ENCODE results near the gene CKM. TPM values are rescaled to one million over a fixed set of nuclear protein-coding genes. Genes with fewer than 3 reads are reported as not detected.

CKM gene
- polyA plus RNA-seq, 2 of the 4 experiments (the other 2 are of a cell fraction): not detected

DNA sequence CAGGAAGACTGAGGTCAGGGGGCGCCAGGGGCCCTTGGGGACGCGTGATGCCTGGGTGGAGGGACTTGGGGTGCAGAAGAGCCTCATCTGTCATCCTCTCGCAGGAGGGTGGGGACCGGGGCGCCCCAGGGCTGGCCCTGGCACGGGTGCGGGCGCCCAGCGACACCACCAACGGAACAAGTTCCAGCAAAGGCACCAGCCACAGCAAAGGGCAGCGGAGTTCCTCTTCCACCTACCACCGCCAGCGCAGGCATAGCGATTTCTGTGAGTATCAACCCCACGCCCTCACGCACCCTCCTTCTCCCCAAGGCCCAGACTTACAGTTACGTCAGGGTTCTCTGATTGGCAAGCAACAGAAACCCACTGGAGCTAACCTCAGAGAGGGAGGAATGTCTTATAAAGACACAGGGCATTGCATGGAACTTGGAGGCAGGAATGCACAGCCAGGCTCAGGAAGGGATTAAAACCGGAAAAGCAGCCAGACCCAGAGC, 42.2 kb downstream of the CKM start:
- POLR2A ChIA-PET: interaction anchor here (0.7 kb wide), 1 partner anchor 411 kb away, joined by 3 read pairs; the partner anchor contains the start of gene SNRPD2
- ATAC-seq: no peak
- H3K27ac ChIP-seq: no peak overlapping the region
- CTCF ChIA-PET: interaction anchor here (0.8 kb wide), 1 partner anchor 58 kb away, joined by 3 read pairs; no protein-coding TSS in a partner anchor
- no peak overlapping the region for H3K4me2 ChIP-seq
- H3K4me3 ChIP-seq: no peak overlapping the region
- no peak for FAIRE-seq
- WGBS (ENCODE audit: missing lambda C conversion rate): 89% methylated on average over 19 of the region's 19 CpGs
- no peaks in the 10 kb centered on the region for H3K4me1 ChIP-seq
- no peak for DNase-seq (ENCODE audit: low read depth in 1 of 2, low spot score in 1 of 2)
- TF ChIP-seq, protein P1, sequence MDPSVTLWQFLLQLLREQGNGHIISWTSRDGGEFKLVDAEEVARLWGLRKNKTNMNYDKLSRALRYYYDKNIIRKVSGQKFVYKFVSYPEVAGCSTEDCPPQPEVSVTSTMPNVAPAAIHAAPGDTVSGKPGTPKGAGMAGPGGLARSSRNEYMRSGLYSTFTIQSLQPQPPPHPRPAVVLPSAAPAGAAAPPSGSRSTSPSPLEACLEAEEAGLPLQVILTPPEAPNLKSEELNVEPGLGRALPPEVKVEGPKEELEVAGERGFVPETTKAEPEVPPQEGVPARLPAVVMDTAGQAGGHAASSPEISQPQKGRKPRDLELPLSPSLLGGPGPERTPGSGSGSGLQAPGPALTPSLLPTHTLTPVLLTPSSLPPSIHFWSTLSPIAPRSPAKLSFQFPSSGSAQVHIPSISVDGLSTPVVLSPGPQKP (IDR thresholded peaks at IDR 0.05; ENCODE audit: low read depth, low read length): no peak
- TF ChIP-seq CBX8 (IDR thresholded peaks at IDR 0.05) (no peak), HEYL (CRISPR knock-in tag; IDR thresholded peaks at IDR 0.05) (no peak), NPAS2 (CRISPR knock-in tag; IDR thresholded peaks at IDR 0.05; ENCODE audit: borderline replicate concordance) (no peak), CHD2 (IDR thresholded peaks at IDR 0.05; ENCODE audit: low read length, partially characterized antibody) (no peak), CHD4 (IDR thresholded peaks at IDR 0.05; ENCODE audit: borderline replicate concordance) (no peak), HOXB13 (CRISPR knock-in tag; IDR thresholded peaks at IDR 0.05; ENCODE audit: low read depth) (no peak), CEBPB (IDR thresholded peaks at IDR 0.05) (no peak), POLR2A (IDR thresholded peaks at IDR 0.05; ENCODE audit: low read length) (no peak)
- TF ChIP-seq, protein P2, sequence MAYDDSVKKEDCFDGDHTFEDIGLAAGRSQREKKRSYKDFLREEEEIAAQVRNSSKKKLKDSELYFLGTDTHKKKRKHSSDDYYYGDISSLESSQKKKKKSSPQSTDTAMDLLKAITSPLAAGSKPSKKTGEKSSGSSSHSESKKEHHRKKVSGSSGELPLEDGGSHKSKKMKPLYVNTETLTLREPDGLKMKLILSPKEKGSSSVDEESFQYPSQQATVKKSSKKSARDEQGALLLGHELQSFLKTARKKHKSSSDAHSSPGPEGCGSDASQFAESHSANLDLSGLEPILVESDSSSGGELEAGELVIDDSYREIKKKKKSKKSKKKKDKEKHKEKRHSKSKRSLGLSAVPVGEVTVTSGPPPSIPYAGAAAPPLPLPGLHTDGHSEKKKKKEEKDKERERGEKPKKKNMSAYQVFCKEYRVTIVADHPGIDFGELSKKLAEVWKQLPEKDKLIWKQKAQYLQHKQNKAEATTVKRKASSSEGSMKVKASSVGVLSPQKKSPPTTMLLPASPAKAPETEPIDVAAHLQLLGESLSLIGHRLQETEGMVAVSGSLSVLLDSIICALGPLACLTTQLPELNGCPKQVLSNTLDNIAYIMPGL (CRISPR knock-in tag; IDR thresholded peaks at IDR 0.05; ENCODE audit: borderline replicate concordance): no peak
- TF ChIP-seq, protein P3, sequence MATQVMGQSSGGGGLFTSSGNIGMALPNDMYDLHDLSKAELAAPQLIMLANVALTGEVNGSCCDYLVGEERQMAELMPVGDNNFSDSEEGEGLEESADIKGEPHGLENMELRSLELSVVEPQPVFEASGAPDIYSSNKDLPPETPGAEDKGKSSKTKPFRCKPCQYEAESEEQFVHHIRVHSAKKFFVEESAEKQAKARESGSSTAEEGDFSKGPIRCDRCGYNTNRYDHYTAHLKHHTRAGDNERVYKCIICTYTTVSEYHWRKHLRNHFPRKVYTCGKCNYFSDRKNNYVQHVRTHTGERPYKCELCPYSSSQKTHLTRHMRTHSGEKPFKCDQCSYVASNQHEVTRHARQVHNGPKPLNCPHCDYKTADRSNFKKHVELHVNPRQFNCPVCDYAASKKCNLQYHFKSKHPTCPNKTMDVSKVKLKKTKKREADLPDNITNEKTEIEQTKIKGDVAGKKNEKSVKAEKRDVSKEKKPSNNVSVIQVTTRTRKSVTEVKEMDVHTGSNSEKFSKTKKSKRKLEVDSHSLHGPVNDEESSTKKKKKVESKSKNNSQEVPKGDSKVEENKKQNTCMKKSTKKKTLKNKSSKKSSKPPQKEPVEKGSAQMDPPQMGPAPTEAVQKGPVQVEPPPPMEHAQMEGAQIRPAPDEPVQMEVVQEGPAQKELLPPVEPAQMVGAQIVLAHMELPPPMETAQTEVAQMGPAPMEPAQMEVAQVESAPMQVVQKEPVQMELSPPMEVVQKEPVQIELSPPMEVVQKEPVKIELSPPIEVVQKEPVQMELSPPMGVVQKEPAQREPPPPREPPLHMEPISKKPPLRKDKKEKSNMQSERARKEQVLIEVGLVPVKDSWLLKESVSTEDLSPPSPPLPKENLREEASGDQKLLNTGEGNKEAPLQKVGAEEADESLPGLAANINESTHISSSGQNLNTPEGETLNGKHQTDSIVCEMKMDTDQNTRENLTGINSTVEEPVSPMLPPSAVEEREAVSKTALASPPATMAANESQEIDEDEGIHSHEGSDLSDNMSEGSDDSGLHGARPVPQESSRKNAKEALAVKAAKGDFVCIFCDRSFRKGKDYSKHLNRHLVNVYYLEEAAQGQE (IDR thresholded peaks at IDR 0.05): no peak
- TF ChIP-seq, protein P4, sequence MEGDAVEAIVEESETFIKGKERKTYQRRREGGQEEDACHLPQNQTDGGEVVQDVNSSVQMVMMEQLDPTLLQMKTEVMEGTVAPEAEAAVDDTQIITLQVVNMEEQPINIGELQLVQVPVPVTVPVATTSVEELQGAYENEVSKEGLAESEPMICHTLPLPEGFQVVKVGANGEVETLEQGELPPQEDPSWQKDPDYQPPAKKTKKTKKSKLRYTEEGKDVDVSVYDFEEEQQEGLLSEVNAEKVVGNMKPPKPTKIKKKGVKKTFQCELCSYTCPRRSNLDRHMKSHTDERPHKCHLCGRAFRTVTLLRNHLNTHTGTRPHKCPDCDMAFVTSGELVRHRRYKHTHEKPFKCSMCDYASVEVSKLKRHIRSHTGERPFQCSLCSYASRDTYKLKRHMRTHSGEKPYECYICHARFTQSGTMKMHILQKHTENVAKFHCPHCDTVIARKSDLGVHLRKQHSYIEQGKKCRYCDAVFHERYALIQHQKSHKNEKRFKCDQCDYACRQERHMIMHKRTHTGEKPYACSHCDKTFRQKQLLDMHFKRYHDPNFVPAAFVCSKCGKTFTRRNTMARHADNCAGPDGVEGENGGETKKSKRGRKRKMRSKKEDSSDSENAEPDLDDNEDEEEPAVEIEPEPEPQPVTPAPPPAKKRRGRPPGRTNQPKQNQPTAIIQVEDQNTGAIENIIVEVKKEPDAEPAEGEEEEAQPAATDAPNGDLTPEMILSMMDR (IDR thresholded peaks at IDR 0.05): no peak
- no peaks in the 10 kb centered on the region for H3K9me3 ChIP-seq

DNA sequence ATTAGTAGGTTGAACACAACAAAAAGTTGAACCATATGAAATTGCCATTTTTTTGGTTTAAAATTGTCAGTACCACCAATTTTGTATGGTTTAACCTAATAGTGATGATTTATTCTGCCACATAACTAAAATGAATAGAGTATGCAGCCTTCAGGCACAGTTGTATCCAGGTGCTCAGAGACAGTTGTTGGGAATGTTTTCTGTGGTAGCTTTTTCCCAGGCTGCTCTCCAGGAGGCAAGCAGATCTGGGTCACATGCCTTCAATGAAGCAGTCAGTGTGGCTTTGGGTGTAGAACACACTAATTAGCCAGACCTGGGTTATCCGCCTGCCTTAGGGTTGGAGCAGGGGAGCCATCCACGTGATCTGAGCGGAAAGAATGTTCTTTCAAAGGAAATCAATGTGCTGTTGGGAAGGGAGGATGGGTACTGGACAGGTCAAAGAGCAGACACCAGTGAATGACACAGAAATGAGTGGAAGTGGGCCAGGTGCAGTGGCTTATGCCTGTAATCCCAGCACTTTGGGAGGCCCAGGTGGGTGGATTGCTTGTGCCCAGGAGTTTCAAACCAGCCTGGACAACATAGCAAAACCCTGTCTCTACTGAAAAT, 43.0 kb downstream of the CKM start:
- H3K9me3 ChIP-seq: no peaks in the 10 kb centered on the region
- ChIA-PET POLR2A (no interaction called here), CTCF (no interaction called here)
- no peak for FAIRE-seq
- H3K4me3 ChIP-seq: no peak overlapping the region
- no peak overlapping the region for H3K4me2 ChIP-seq
- 92% methylated on average over 3 of the region's 3 CpGs for WGBS (ENCODE audit: missing lambda C conversion rate)
- H3K27ac ChIP-seq: no peak overlapping the region
- ATAC-seq: no peak
- no peak for DNase-seq (ENCODE audit: low read depth in 1 of 2, low spot score in 1 of 2)
- no peaks in the 10 kb centered on the region for H3K4me1 ChIP-seq
- TF ChIP-seq MAFK (IDR thresholded peaks at IDR 0.05; ENCODE audit: partially characterized antibody) (no peak), FOXS1 (CRISPR knock-in tag; IDR thresholded peaks at IDR 0.05) (no peak), ZFP36 (IDR thresholded peaks at IDR 0.05; ENCODE audit: borderline replicate concordance, partially characterized antibody) (no peak), CBX2 (IDR thresholded peaks at IDR 0.05; ENCODE audit: borderline replicate concordance, low read depth) (no peak), GATA3 (IDR thresholded peaks at IDR 0.05; ENCODE audit: borderline replicate concordance) (no peak), KDM1A (IDR thresholded peaks at IDR 0.05; ENCODE audit: low read depth) (no peak), NR3C1 (IDR thresholded peaks at IDR 0.05) (no peak), POLR2AphosphoS2 (conservative IDR thresholded peaks at IDR 0.05; ENCODE audit: low read length) (no peak), KDM5A (IDR thresholded peaks at IDR 0.05) (no peak), NPAS2 (CRISPR knock-in tag; IDR thresholded peaks at IDR 0.05; ENCODE audit: borderline replicate concordance) (no peak)
- TF ChIP-seq, protein P3 (IDR thresholded peaks at IDR 0.05): no peak
- TF ChIP-seq, protein P5, sequence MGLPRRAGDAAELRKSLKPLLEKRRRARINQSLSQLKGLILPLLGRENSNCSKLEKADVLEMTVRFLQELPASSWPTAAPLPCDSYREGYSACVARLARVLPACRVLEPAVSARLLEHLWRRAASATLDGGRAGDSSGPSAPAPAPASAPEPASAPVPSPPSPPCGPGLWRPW (IDR thresholded peaks at IDR 0.05): no peak
- TF ChIP-seq, protein P6, sequence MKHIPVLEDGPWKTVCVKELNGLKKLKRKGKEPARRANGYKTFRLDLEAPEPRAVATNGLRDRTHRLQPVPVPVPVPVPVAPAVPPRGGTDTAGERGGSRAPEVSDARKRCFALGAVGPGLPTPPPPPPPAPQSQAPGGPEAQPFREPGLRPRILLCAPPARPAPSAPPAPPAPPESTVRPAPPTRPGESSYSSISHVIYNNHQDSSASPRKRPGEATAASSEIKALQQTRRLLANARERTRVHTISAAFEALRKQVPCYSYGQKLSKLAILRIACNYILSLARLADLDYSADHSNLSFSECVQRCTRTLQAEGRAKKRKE (CRISPR knock-in tag; IDR thresholded peaks at IDR 0.05; ENCODE audit: low read depth): no peak
